Stimulated activated CD4-positive, alpha-beta T cell treated with anti-CD3 and anti-CD28 coated beads, Interleukin-15, amount 100 ng/mL, for 48 hours (primary cell): ENCODE measurements around the gene CABCOCO1.

Experiments
- DNase-seq, 2 donors: peaks; one replicate each; pipeline ENCODE4 v3.0.0-alpha.2; 2020; ENCODE audit warnings: low read depth in 2 of 2

The CABCOCO1 gene, protein sequence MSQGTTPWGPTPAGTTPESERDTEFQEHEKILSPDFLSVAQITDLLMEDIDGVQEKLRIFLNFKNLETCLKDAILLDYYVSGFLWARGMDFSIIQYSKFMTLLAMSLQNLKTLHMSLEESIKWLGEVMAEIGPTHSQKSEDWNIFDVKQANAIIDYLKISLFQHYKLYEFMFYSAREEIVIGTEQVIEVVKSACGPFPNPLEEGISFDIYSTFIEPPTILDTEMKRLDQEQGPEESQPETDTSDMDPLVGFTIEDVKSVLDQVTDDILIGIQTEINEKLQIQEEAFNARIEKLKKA

GRCh38 chr10:61662794-61663259 lies at the start of gene CABCOCO1:
Gene CABCOCO1 (plus strand): TSS chr10:61662929. CDS start chr10:61662973, 44 bp downstream.
- no peak for DNase-seq

DNA sequence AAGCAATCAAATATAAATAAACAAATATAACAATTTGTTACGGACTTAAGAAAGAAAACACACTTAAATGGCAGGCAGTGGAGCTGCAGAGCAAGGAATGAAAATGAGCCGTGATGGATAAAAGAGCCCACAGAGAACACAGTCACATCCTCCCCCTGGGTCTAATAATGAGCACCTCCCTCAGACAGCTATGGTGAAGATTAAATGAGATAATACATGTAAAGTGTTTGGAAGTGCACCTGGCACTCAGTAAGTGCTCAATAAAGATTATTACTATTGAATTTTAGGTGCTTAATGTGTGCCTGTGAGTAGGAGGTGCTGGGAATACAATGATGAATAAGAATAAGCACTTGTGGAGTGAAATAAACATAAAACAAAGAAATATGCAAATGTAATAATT lies 49.1 kb upstream of the CABCOCO1 start:
- DNase-seq, result no peak

DNA sequence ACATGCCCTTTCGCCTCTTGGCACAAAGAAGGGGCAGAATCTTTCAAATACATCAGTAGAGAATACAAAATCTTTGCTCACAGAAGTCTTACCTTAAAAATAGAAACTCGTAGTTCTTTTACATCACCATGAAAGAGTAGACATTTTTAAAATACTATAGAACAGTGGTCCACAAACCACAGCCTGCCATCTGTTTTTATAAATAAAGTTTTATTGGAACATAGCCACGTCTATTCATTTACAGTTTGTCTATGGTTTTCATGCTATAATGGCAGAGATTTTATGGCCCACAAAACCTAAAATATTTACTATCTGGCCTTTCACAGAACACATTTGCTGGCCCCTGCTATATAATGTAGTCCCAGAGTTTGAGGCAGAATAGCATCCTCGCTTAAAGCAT lies 46.1 kb upstream of the CABCOCO1 start:
- no peak for DNase-seq

- DNase-seq, result no peak
These were observed 45.5 kb upstream of the CABCOCO1 start for GRCh38 chr10:61617180-61617579.

GRCh38 chr10:61617586-61617985 lies 45.1 kb upstream of the CABCOCO1 start:
- DNase-seq, result no peak

DNA sequence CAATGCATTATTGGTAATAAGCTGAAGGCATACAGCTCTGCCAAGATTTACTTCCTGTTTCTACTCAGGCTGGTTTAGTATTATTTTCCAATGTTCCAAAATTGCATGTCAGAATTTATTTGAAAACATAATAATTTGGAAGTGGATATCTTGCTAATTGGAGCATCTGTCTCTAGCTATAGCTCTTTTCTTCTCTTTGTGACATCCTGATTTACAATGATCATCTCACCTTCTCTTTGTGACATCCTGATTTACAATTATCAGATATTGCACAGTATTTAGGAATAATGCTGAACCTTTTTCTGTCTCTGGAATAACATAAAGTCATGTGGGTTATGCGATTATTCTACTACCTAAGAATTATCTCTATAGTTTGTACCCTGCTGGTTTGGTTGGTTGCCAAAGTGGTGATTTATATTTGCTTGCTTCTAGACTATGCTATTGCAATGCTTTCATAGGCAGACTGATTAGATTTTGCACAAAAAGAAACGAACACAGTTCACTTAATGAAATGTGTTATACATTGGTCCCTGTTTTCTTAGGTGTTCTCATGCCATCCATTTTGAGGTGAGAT lies 44.3 kb upstream of the CABCOCO1 start:
- DNase-seq, result no peak

- DNase-seq, result no peak
These were observed 42.2 kb upstream of the CABCOCO1 start for GRCh38 chr10:61620506-61620905.

DNA sequence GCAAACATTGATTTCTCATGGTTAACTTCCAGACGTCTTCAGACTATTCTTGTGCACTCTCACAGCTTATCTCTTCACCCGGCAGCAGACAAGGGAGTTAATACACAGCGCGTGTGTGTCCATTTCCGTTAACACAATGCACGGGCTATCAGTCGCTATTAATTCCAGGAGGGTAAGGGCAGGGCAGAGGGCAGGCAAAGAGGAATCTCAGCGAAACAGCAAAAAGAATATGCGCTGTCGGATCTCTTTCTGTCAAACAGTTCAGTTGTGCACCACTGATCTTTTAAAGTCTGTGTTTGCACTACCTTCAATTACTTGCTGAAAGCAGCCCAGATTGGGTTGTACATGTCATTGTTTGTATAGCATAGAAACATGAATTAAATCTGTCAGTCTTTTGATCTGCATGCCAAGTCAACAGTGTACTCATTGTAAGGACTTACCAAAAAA lies 41.1 kb upstream of the CABCOCO1 start:
- DNase-seq, result no peak

DNA sequence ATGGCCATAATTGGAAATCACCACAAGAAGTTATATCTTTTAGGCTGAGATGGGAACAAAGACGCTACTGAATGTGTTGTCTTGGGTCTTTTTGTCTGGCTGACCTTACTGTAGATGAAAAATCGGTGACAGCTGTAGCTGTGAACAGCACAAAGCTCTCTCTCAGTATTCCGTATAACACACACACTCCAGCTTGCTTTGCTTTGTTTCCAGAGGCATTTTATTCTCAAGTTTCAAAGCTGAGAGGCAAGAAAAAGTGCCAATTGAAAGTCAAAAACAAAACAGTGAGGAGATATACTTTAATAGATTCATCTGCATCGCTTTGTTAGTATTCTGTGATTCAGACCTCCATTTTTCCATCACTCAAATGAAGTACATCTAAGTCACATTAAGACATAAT lies 39.6 kb upstream of the CABCOCO1 start:
- no peak for DNase-seq

GRCh38 chr10:61626209-61626608 lies 36.5 kb upstream of the CABCOCO1 start:
- no peak for DNase-seq

GRCh38 chr10:61627266-61627665 lies 35.5 kb upstream of the CABCOCO1 start:
- no peak for DNase-seq

DNA sequence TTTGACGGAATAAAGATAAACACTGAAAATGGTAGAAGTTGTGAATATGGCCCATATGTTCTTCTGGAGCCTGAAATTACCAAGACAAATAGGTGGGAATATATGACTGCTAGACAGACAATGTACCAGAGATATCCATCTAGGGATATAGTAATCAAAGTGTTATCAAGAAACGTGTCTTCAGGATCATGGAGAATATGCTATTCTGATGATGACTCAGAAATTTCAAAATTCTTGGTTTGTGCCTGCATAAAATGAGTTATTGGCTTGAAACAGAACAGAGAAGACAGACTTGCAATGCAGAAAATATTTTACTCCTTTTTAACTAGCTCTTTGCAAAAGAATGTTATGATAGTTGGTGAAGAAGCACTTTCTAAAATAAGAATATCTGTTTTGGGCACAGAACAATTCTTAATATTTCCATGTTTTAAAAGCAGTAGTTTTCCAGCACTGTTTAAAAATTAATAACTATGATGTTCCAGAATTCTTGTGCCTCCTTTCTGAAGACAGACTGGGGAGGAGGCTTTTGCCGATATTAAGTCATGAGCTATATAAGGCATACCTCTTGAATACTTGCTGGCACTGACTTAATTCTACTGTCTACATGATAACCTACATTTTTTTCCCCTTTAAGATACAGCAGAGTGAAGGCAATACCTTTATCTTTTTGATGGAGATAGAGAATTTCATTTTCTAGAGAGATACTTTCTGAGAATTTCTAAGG lies 34.4 kb upstream of the CABCOCO1 start:
- no peak for DNase-seq

- DNase-seq, result no peak
These were observed 33.7 kb upstream of the CABCOCO1 start for GRCh38 chr10:61628875-61629513.

DNA sequence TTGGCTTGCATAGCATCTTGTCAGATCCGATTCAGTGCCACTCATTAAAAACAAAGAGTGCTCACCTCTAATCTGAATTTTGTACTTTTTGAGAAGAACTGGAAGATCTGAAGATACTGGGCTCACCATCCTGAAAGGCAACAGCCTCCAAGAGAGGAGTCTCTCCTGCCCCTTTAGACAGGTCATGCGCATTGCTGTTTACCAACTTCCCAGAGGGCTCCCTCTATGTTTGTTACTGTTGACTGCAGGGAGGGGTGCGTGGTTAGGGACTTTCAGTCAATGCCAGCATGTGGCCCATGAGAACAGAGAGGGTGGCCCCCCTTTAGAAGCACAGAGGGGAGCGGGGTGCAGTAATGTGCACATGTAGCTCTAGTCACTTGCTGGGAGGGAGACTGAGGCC lies 33.2 kb upstream of the CABCOCO1 start:
- no peak for DNase-seq

GRCh38 chr10:61632057-61632670 lies 30.6 kb upstream of the CABCOCO1 start:
- no peak for DNase-seq

DNA sequence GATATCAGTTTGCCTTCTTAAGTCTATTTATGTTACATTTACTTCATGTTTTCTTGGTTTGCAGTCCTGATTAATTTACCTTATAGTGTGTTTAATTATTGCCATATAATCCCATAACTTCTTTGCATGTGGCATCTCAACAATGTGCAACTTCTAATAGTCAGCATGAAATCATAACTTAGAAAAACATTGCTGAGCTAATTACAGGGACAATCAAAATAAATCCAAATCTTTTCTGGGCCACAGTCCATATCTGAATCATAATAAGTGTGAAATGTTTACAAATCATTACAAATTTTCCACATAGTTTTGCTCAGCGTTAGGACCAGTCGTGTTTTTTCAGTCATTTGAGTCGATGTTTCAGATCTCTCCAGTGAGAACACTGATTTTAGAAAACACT lies 29.1 kb upstream of the CABCOCO1 start:
- no peak for DNase-seq

DNA sequence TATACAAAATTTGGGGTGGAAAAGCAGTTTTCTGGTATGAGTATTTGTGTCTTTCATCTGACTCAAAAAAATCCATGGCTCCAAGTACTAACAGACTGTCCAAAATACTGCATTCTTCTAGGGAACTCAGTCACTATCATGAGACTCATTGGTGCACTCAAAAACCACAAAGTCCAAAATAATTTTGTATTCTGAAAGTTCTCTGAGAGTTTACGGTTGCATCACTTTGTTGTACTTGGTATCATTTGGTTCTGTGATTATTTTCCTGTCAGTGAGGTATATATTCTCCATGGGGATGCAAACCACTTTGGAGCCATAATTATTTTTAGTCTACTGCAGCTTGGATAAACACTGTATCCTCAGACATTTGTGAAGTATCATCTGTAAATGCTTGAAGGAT lies 28.0 kb upstream of the CABCOCO1 start:
- no peak for DNase-seq

DNA sequence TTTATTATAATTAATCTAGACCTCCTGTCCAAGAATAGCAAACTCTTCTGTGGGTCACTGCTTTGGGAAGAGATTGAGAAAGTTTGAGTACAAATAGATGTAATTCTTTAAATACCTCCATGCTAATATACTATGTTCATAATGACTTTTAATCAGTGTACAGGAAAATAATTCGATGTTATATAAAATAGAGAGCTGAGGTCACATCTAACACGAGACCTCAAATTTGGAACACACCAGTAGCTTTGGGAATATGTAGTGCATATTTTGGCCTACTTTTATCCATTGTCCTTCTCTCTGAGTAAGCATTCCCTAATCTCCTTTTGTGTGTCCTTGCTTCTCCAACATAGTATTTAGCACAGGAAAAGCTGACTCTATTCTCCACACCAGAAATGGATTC lies 27.3 kb upstream of the CABCOCO1 start:
- DNase-seq, result no peak

DNA sequence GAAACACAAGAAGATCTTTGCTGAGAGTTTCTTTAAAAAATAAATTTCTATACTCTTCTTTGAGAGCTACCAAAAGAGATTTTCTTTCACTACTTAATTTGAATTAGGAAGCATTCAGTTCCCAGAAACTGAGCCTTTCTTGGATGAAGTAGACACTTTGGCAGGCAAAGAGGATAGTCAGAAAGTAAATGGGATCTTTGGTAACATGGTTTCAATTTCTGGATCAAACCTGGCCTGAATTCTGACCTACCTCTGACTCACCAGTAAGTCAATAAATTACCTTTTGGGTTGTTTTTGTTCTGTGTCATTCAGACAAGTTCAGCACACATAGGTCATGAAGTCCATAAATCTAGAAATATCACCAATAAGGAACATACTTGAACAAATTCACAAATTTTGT lies 26.8 kb upstream of the CABCOCO1 start:
- DNase-seq, result no peak

- no peak for DNase-seq
These were observed 22.8 kb upstream of the CABCOCO1 start for GRCh38 chr10:61639952-61640351.

DNA sequence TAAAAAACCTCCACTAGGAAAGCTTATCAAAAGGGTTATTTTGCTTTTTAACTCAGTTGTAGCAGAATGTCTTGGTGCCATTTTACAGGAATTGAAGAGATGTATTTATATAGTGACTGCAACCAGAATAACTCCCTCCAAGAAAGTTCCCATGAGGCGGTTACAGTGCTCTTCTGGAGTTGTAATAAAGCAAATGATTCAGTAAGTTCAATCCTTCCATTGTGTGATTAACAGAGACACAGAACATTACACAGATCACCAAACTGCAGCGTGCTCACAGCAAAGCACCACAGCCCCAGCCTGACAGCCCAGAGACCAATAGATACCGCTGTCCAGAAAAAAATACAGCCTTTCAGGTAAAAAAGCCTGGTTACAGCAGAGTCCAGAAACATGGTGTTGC lies 21.9 kb upstream of the CABCOCO1 start:
- DNase-seq, result no peak

DNA sequence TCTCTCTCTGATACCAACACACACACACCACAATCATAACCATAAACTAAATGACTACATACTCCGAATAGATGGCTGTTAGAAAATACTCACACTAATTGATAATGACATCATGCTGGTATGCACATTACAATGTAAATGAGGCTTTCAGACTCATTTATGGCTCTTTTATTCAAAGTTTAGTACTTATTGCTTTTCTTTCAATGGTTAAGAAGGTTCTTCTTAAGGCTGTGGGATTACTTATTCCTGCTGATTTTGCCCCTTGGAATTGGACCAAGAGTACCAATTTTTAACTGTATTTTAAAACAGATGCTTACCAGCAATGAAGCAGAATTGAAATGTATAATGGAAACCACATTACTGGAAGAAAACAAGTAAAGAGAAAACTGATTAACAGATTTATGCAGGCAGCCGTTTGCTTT lies 20.6 kb upstream of the CABCOCO1 start:
- DNase-seq, result no peak
